NOMO-1 treated with DMSO at 0.1 percent for 48 hours (cell line): ENCODE measurements around the gene TPSG1.
"Not testable (repeated sequence)": the region's sequence is repeated elsewhere in the genome, so short reads cannot be mapped to it uniquely, and the experiment has no call there.

Experiments
- DNase-seq: peaks from one replicate; lab custom pipeline; 2025; ENCODE audit not compliant: unreplicated experiment; lab: John Stamatoyannopoulos, UW

The TPSG1 gene

GRCh38 chr16:1257561-1258224 is 32.6 kb upstream of the TPSG1 start:
- no peak for DNase-seq

- DNase-seq = no peak
Measured at GRCh38 chr16:1256874-1257322, 31.8 kb upstream of the TPSG1 start.

- not testable (repeated sequence) for DNase-seq
Measured at GRCh38 chr16:1256296-1256873, 31.3 kb upstream of the TPSG1 start.

- not testable (repeated sequence) for DNase-seq
Measured at GRCh38 chr16:1255276-1256122, 30.4 kb upstream of the TPSG1 start, which contains the start of gene TPSD1. TPSD1 (plus strand) TSS chr16:1256069; CDS start chr16:1256281, 212 bp downstream.

GRCh38 chr16:1254821-1255220 is 29.8 kb upstream of the TPSG1 start:
- DNase-seq = not testable (repeated sequence)

GRCh38 chr16:1253701-1254364 is 28.8 kb upstream of the TPSG1 start:
- DNase-seq = not testable (repeated sequence)

GRCh38 chr16:1249031-1249755 is 24.1 kb upstream of the TPSG1 start:
- DNase-seq = not testable (repeated sequence)

- DNase-seq = not testable (repeated sequence)
Measured at GRCh38 chr16:1247903-1248537, 23.0 kb upstream of the TPSG1 start.

GRCh38 chr16:1245452-1246020 is 20.5 kb upstream of the TPSG1 start:
- no peak for DNase-seq

- DNase-seq = peak; percentile 73
Measured at GRCh38 chr16:1244881-1245280, 19.8 kb upstream of the TPSG1 start.

- not testable (repeated sequence) for DNase-seq
Measured at GRCh38 chr16:1243907-1244850, 19.1 kb upstream of the TPSG1 start.

GRCh38 chr16:1243363-1243762 is 18.3 kb upstream of the TPSG1 start:
- not testable (repeated sequence) for DNase-seq

- DNase-seq = not testable (repeated sequence)
Measured at GRCh38 chr16:1241081-1241480, 16.0 kb upstream of the TPSG1 start.

- DNase-seq = not testable (repeated sequence)
Measured at GRCh38 chr16:1240436-1240835, 15.4 kb upstream of the TPSG1 start, which contains the start of gene TPSAB1. TPSAB1 (plus strand) TSS chr16:1240705; CDS start chr16:1240939, 234 bp downstream.

GRCh38 chr16:1239575-1239974 is 14.5 kb upstream of the TPSG1 start:
- DNase-seq = not testable (repeated sequence)

GRCh38 chr16:1238909-1239308 is 13.8 kb upstream of the TPSG1 start:
- DNase-seq = not testable (repeated sequence)

GRCh38 chr16:1237990-1238389 is 12.9 kb upstream of the TPSG1 start:
- DNase-seq = no peak

- not testable (repeated sequence) for DNase-seq
Measured at GRCh38 chr16:1236659-1237058, 11.6 kb upstream of the TPSG1 start.
